GM23338 (cell line): ENCODE results near the gene RRAS. TPM values are rescaled to one million over a fixed set of nuclear protein-coding genes. Genes with fewer than 3 reads are reported as not detected.

Experiments used
- ATAC-seq: fragments of 200-7000 bp; cut with Tn5 transposase; 3 replicates; pipeline ENCODE4 v1.9.1; 2020
- DNase-seq: peaks from one replicate; pipeline ENCODE4 v3.0.0-alpha.2; 2015; ENCODE audit warnings: low spot score
- H2AFZ ChIP-seq: fragments of 200-600 bp; sonication (generic); 2 replicates; pipeline ENCODE4 v1.8.0; 2016; ENCODE audit warnings: antibody characterized with exemption, mild to moderate bottlenecking, moderate library complexity
- H3F3A ChIP-seq: fragments of 200-600 bp; sonication (generic); replicated peaks from 2 replicates; pipeline ENCODE4 v1.8.0; 2017; ENCODE audit warnings: antibody characterized with exemption, mixed run types, low read depth
- H3K27ac ChIP-seq: fragments of 200-600 bp; sonication (generic); 2 replicates; pipeline ENCODE4 v1.6.1; 2016; ENCODE audit warnings: low read depth
- H3K27me3 ChIP-seq: fragments of 200-600 bp; sonication (generic); 2 replicates; pipeline ENCODE4 v1.8.0; 2016; ENCODE audit warnings: mild to moderate bottlenecking, mixed run types, moderate library complexity; ENCODE audit not compliant: insufficient read depth
- H3K36me3 ChIP-seq: fragments of 200-600 bp; sonication (generic); 2 replicates; pipeline ENCODE4 v1.8.0; 2016; ENCODE audit warnings: mild to moderate bottlenecking; ENCODE audit not compliant: insufficient read depth
- H3K4me1 ChIP-seq: fragments of 200-600 bp; sonication (generic); 2 replicates; pipeline ENCODE4 v1.8.0; 2016; ENCODE audit warnings: mild to moderate bottlenecking, moderate library complexity; ENCODE audit not compliant: insufficient read depth
- H3K4me2 ChIP-seq: fragments of 200-600 bp; sonication (generic); 2 replicates; pipeline ENCODE4 v1.7.1; 2017; ENCODE audit warnings: mixed run types
- H3K4me3 ChIP-seq: fragments of 200-600 bp; sonication (generic); 2 replicates; pipeline ENCODE4 v1.6.1; 2016; ENCODE audit warnings: mixed run types
- H3K79me2 ChIP-seq: fragments of 200-600 bp; sonication (generic); replicated peaks from 2 replicates; pipeline ENCODE4 v1.8.0; 2017; ENCODE audit warnings: mild to moderate bottlenecking; ENCODE audit not compliant: insufficient read depth
- H3K9me2 ChIP-seq: fragments of 200-600 bp; sonication (generic); 2 replicates; pipeline ENCODE4 v1.8.0; 2017; ENCODE audit not compliant: insufficient read depth
- H4K20me1 ChIP-seq: fragments of 200-600 bp; sonication (generic); replicated peaks from 2 replicates; pipeline ENCODE4 v1.8.0; 2017; ENCODE audit warnings: mild to moderate bottlenecking; ENCODE audit not compliant: insufficient read depth
- H3K27ac Mint-ChIP-seq: 2 replicates; pipeline ENCODE4 v1.8.0; 2020; ENCODE audit warnings: inconsistent platforms, mild to moderate bottlenecking, moderate library complexity, mixed read lengths
- H3K27me3 Mint-ChIP-seq: 3 replicates; pipeline ENCODE4 v1.8.0; 2022; ENCODE audit warnings: low read depth, mild to moderate bottlenecking, moderate library complexity, mixed read lengths, inconsistent platforms; ENCODE audit not compliant: insufficient read depth, poor library complexity
- H3K36me3 Mint-ChIP-seq: 3 replicates; pipeline ENCODE4 v1.8.0; 2021; ENCODE audit warnings: low read depth, mild to moderate bottlenecking, inconsistent platforms, moderate library complexity, mixed read lengths
- H3K4me1 Mint-ChIP-seq: 3 replicates; pipeline ENCODE4 v1.8.0; 2020; ENCODE audit warnings: mild to moderate bottlenecking, inconsistent platforms, mixed read lengths
- H3K4me3 Mint-ChIP-seq: 3 replicates; pipeline ENCODE4 v1.8.0; 2021; ENCODE audit warnings: moderate library complexity, mild to moderate bottlenecking, inconsistent platforms, mixed read lengths
- H3K9me3 Mint-ChIP-seq: 3 replicates; pipeline ENCODE4 v1.8.0; 2020; ENCODE audit warnings: moderate library complexity, mild to moderate bottlenecking, inconsistent platforms, mixed read lengths
- CREB1 ChIP-seq: fragments of 250-450 bp; sonication (Bioruptor Pico); IDR thresholded peaks from 2 replicates; pipeline ENCODE4 v1.5.0; 2020; ENCODE audit warnings: low read depth, mild to moderate bottlenecking, moderate library complexity
- CTCF ChIP-seq, 2 experiments: fragments of 200-600 bp in 1 of 2; sonication (generic) in 1 of 2; conservative IDR thresholded peaks; 2 replicates each; pipeline versions ENCODE4 v1.5.1 to v1.6.1; 2016 to 2017; ENCODE audit warnings: antibody characterized with exemption in 2 of 2, low read depth in 2 of 2, mild to moderate bottlenecking in 2 of 2, moderate library complexity in 1 of 2
- EZH2 ChIP-seq: fragments of 200-600 bp; sonication (generic); IDR thresholded peaks from one replicate; pipeline ENCODE4 v1.8.0; 2017; ENCODE audit warnings: antibody characterized with exemption, mild to moderate bottlenecking, low read depth; ENCODE audit not compliant: unreplicated experiment
- JUNB ChIP-seq: IDR thresholded peaks from one replicate; pipeline ENCODE4 v1.6.1; 2016; ENCODE audit warnings: antibody characterized with exemption; ENCODE audit not compliant: unreplicated experiment
- NANOG ChIP-seq: IDR thresholded peaks from 2 replicates; pipeline ENCODE4 v1.6.1; 2016; ENCODE audit warnings: antibody characterized with exemption, borderline replicate concordance
- POLR2AphosphoS5 ChIP-seq: IDR thresholded peaks from 2 replicates; pipeline ENCODE4 v1.6.1; 2016; ENCODE audit warnings: antibody characterized with exemption, low read depth
- ZNF114 ChIP-seq: fragments of 250-450 bp; sonication (Bioruptor Pico); IDR thresholded peaks from 2 replicates; pipeline ENCODE4 v1.5.0; 2020; ENCODE audit warnings: mild to moderate bottlenecking, moderate library complexity
- ZNF462 ChIP-seq: fragments of 250-450 bp; sonication (Bioruptor Pico); IDR thresholded peaks from 2 replicates; pipeline ENCODE4 v1.5.0; 2020; ENCODE audit warnings: mild to moderate bottlenecking, moderate library complexity
- polyA plus RNA-seq: library from polyadenylated mRNA; unstranded; fragments of >200 nt; fragmentation: Nextera tagmentation; extraction: Ambion mirVana; gene quantifications from 2 replicates; pipeline ENCODE4 v1.2.1, GENCODE V29; 2016
- total RNA-seq: library from RNA; depleted of rRNA; stranded (reverse); fragments of >200 nt; shearing (Covaris generic); gene quantifications from 2 replicates; pipeline ENCODE4 v1.2.3, GENCODE V29; 2014

RRAS gene
- total and polyA plus RNA-seq, 2 experiments from 2014 or later: 9.3 to 30.0 TPM

- no peak for TF ChIP-seq NANOG
- TF ChIP-seq POLR2AphosphoS5: no peak
- TF ChIP-seq ZNF114: no peak
- no peak for TF ChIP-seq ZNF462 (CRISPR knock-in tag)
- no peak for TF ChIP-seq CREB1
- no peak for TF ChIP-seq EZH2
- no peak for TF ChIP-seq JUNB
- no peak for TF ChIP-seq CTCF (conservative IDR thresholded peaks at IDR 0.05; ENCODE audit: low read depth in 2 of 2)
- Histone ChIP-seq H3K27ac (peak overlapping the region; percentile 7; the same call in 1 of the 2 replicates), H3K27me3 (no peaks in the 10 kb centered on the region), H3K4me3 (no peak overlapping the region; the same call in 1 of the 2 replicates), H3K4me1 (peaks cover 8% of the 10 kb centered on the region), H3K9me2 (no peaks in the 10 kb centered on the region), H3K79me2 (peaks cover 57% of the 10 kb centered on the region), H3K4me2 (peak overlapping the region; percentile 8; the same call in 1 of the 2 replicates), H3K36me3 (peaks cover 13% of the 10 kb centered on the region), H2AFZ (no peak overlapping the region), H4K20me1 (peaks cover 7% of the 10 kb centered on the region), H3F3A (peaks cover 29% of the 10 kb centered on the region)
- Mint-ChIP-seq H3K27ac (peak overlapping the region; percentile 93), H3K9me3 (no peaks in the 10 kb centered on the region; the same call in 2 of the 3 replicates), H3K4me1 (peaks cover 12% of the 10 kb centered on the region), H3K4me3 (peak overlapping the region; percentile 90), H3K36me3 (peaks cover 45% of the 10 kb centered on the region), H3K27me3 (peaks cover 26% of the 10 kb centered on the region)
- DNase-seq (no peak), ATAC-seq (no peak)
Observed at GRCh38 chr19:49594157-49594992, 45.6 kb downstream of the RRAS start.
